CD14-positive monocyte (primary cell): Measurements from ENCODE around the gene SALL4. TPM values are rescaled to one million over a fixed set of nuclear protein-coding genes. Genes with fewer than 3 reads are reported as not detected.
A peak's percentile ranks its signal among the peaks of the same experiment; 100 is the strongest.

ENCODE experiments used
- DNase-seq, 3 donors: peaks; one replicate each; pipeline ENCODE4 v3.0.0-alpha.2; 2011 to 2022
- H2AFZ ChIP-seq: 2 replicates; pipeline ENCODE4 v1.6.0; 2012; ENCODE audit warnings: mild to moderate bottlenecking, low read depth, low read length, inconsistent platforms; ENCODE audit not compliant: insufficient read depth, poor library complexity, severe bottlenecking
- H3K27ac ChIP-seq, 2 donors: 1 replicate in 1 of 2; 2 replicates in 1 of 2; pipeline ENCODE4 v1.5.1; 2012 to 2013; ENCODE audit warnings: low read length in 2 of 2, control low read depth in 1 of 2, inconsistent platforms in 1 of 2, low read depth in 1 of 2, mild to moderate bottlenecking in 1 of 2
- H3K27me3 ChIP-seq, 2 donors: one replicate each; pipeline versions ENCODE4 v1.6.0 to v1.6.1; 2011 to 2013; ENCODE audit warnings: low read length in 2 of 2; ENCODE audit not compliant: control insufficient read depth in 2 of 2, insufficient read depth in 2 of 2
- H3K36me3 ChIP-seq, 2 donors: replicated peaks in 1 of 2; 1 replicate in 1 of 2; 2 replicates in 1 of 2; pipeline versions ENCODE4 v1.5.1 to v1.6.1; 2012 to 2013; ENCODE audit warnings: low read length in 2 of 2, control low read depth in 1 of 2, inconsistent platforms in 1 of 2, mild to moderate bottlenecking in 1 of 2; ENCODE audit not compliant: insufficient read depth in 2 of 2, control insufficient read depth in 1 of 2
- H3K4me1 ChIP-seq, 2 donors: 1 replicate in 1 of 2; 2 replicates in 1 of 2; pipeline versions ENCODE4 v1.5.1 to v1.6.1; 2012 to 2013; ENCODE audit warnings: low read length in 2 of 2, control low read depth in 1 of 2, inconsistent platforms in 1 of 2, mild to moderate bottlenecking in 1 of 2, moderate library complexity in 1 of 2; ENCODE audit not compliant: insufficient read depth in 2 of 2, control insufficient read depth in 1 of 2
- H3K4me2 ChIP-seq: replicated peaks from 2 replicates; pipeline ENCODE3; 2012; ENCODE audit warnings: low read length, moderate library complexity, mild to moderate bottlenecking; ENCODE audit not compliant: poor library complexity, severe bottlenecking; ENCODE audit errors: extremely low read depth
- H3K4me3 ChIP-seq, 3 experiments: fragments of 200-600 bp in 1 of 3; sonication (generic) in 1 of 3; replicated peaks in 1 of 3; 1 replicate in 2 of 3; 2 replicates in 1 of 3; pipeline ENCODE4 v1.5.1; 2011 to 2013; ENCODE audit warnings: low read length in 3 of 3, mild to moderate bottlenecking in 3 of 3, control low read depth in 2 of 3, low read depth in 2 of 3, inconsistent platforms in 1 of 3, moderate library complexity in 1 of 3
- H3K79me2 ChIP-seq: 2 replicates; pipeline ENCODE4 v1.6.0; 2012; ENCODE audit warnings: mild to moderate bottlenecking, control low read depth, inconsistent platforms, low read length, moderate library complexity; ENCODE audit not compliant: insufficient read depth
- H3K9ac ChIP-seq: 2 replicates; pipeline ENCODE4 v1.6.0; 2017; ENCODE audit warnings: low read length, mild to moderate bottlenecking; ENCODE audit not compliant: insufficient read depth, poor library complexity, severe bottlenecking
- H3K9me3 ChIP-seq, 2 donors: replicated peaks in 1 of 2; 1 replicate in 1 of 2; 2 replicates in 1 of 2; pipeline versions ENCODE4 v1.5.1 to v1.6.1; 2012 to 2013; ENCODE audit warnings: low read length in 2 of 2, control low read depth in 1 of 2; ENCODE audit not compliant: control insufficient read depth in 1 of 2, insufficient read depth in 1 of 2
- H4K20me1 ChIP-seq: 2 replicates; pipeline ENCODE4 v1.6.0; 2012; ENCODE audit warnings: mild to moderate bottlenecking, low read length, control low read depth, moderate library complexity; ENCODE audit not compliant: insufficient read depth
- H3K27ac Mint-ChIP-seq, 7 donors: one replicate each; pipeline ENCODE4 v1.8.0; 2020; ENCODE audit warnings: mild to moderate bottlenecking in 7 of 7, mixed read lengths in 7 of 7, moderate library complexity in 6 of 7, inconsistent platforms in 2 of 7
- H3K27me3 Mint-ChIP-seq, 3 donors: one replicate each; pipeline ENCODE4 v1.8.0; 2021 to 2022; ENCODE audit warnings: low read depth in 3 of 3, mild to moderate bottlenecking in 3 of 3, mixed read lengths in 3 of 3, moderate library complexity in 3 of 3, inconsistent platforms in 1 of 3
- H3K36me3 Mint-ChIP-seq, 2 donors: one replicate each; pipeline ENCODE4 v1.8.0; 2020; ENCODE audit warnings: mixed read lengths in 2 of 2, inconsistent platforms in 1 of 2, mild to moderate bottlenecking in 1 of 2
- H3K4me1 Mint-ChIP-seq: one replicate; pipeline ENCODE4 v1.8.0; 2020; ENCODE audit warnings: mild to moderate bottlenecking, mixed read lengths
- H3K4me3 Mint-ChIP-seq, 2 donors: one replicate each; pipeline ENCODE4 v1.8.0; 2020; ENCODE audit warnings: mild to moderate bottlenecking in 2 of 2, mixed read lengths in 2 of 2, moderate library complexity in 1 of 2
- H3K9me3 Mint-ChIP-seq, 7 donors: one replicate each; pipeline ENCODE4 v1.8.0; 2020 to 2022; ENCODE audit warnings: mixed read lengths in 7 of 7, mild to moderate bottlenecking in 6 of 7, moderate library complexity in 6 of 7, inconsistent platforms in 2 of 7
- CTCF ChIP-seq: fragments of 200-600 bp; IDR thresholded peaks from one replicate; pipeline ENCODE4 v1.8.0; 2022; ENCODE audit warnings: antibody characterized with exemption, mild to moderate bottlenecking
- WGBS: methylation state at CpG from one replicate; pipeline ENCODE4 v1.1.5; 2013; ENCODE audit warnings: missing lambda C conversion rate; ENCODE audit not compliant: insufficient coverage; 5-methylcytosine and 5-hydroxymethylcytosine counted together
- intact Hi-C, 2 donors: fragments of 100-400 bp; cut with micrococcal nuclease; formaldehyde crosslinking; loops; one replicate each; pipeline versions ENCODE4 v1.15.0 to v1.15.1; 2023
- polyA plus RNA-seq, 3 donors: library from polyadenylated mRNA; depleted of rRNA in 1 of 3; unstranded in 2 of 3; stranded (reverse) in 1 of 3; fragments of 300-500 nt in 2 of 3; fragments of >200 nt in 1 of 3; fragmentation: Illumina TruSeq in 2 of 3; gene quantifications; 1 replicate in 2 of 3; 2 replicates in 1 of 3; pipeline ENCODE4 v1.2.3, GENCODE V29; 2012 to 2021

The SALL4 gene
- polyA plus RNA-seq, 3 donors = 0.07 TPM; not detected in 2

GRCh38 chr20:51799401-51799860 lies 2.9 kb downstream of the SALL4 start:
- Histone ChIP-seq H3K4me3 (peak overlapping the region in 2 of 3 experiments; percentile 12 to 72), H3K9ac (no peak overlapping the region), H3K27me3 (peaks cover 32 to 58% of the 10 kb centered on the region in 2 donors), H3K4me1 (peaks cover 25 to 28% of the 10 kb centered on the region in 2 donors), H3K36me3 (no peaks in the 10 kb centered on the region), H4K20me1 (no peaks in the 10 kb centered on the region), H3K9me3 (peaks cover 0 to 9% of the 10 kb centered on the region in 2 donors), H2AFZ (peak overlapping the region; percentile 57), H3K4me2 (peak overlapping the region; percentile 81), H3K79me2 (no peaks in the 10 kb centered on the region), H3K27ac (no peak overlapping the region)
- peaks cover 24% of the 10 kb centered on the region for H3K4me1 Mint-ChIP-seq
- H3K27ac Mint-ChIP-seq = no peak overlapping the region
- no peak for TF ChIP-seq CTCF
- peak overlapping the region; percentile 60 to 89 for H3K4me3 Mint-ChIP-seq
- H3K36me3 Mint-ChIP-seq = peaks cover 0 to 2% of the 10 kb centered on the region in 2 donors
- 0% methylated on average over 1 of the region's 10 CpGs for WGBS
- peaks cover 34 to 41% (median 41%) of the 10 kb centered on the region in 3 donors for H3K27me3 Mint-ChIP-seq
- DNase-seq = peak in 1 of 3 donors; percentile 9
- H3K9me3 Mint-ChIP-seq = peaks cover 0 to 14% (median under 1%) of the 10 kb centered on the region in 7 donors
- intact Hi-C loops = no loop called here

- TF ChIP-seq CTCF = no peak
- Mint-ChIP-seq H3K36me3 (peaks cover 0 to 2% of the 10 kb centered on the region in 2 donors), H3K4me1 (peaks cover 24% of the 10 kb centered on the region), H3K27me3 (peaks cover 28 to 34% (median 31%) of the 10 kb centered on the region in 3 donors), H3K27ac (no peak overlapping the region), H3K9me3 (peaks cover 0 to 14% (median 0%) of the 10 kb centered on the region in 7 donors), H3K4me3 (no peak overlapping the region)
- DNase-seq = no peak
- H3K4me2 ChIP-seq = no peak overlapping the region
- H3K4me3 ChIP-seq = no peak overlapping the region
- H3K79me2 ChIP-seq = no peaks in the 10 kb centered on the region
- H3K4me1 ChIP-seq = peaks cover 25 to 28% of the 10 kb centered on the region in 2 donors
- H3K27me3 ChIP-seq = peaks cover 20 to 40% of the 10 kb centered on the region in 2 donors
- peaks cover 0 to 9% of the 10 kb centered on the region in 2 donors for H3K9me3 ChIP-seq
- H3K9ac ChIP-seq = no peak overlapping the region
- no peak overlapping the region for H3K27ac ChIP-seq
- H4K20me1 ChIP-seq = no peaks in the 10 kb centered on the region
- H3K36me3 ChIP-seq = no peaks in the 10 kb centered on the region
- intact Hi-C loops = no loop called here
- 100% methylated on average over 1 of the region's 3 CpGs for WGBS
- no peak overlapping the region for H2AFZ ChIP-seq
These were observed 4.8 kb downstream of the SALL4 start for GRCh38 chr20:51797357-51798025.
